ENCODE measurements around the gene PEX7.

The PEX7 gene

GRCh38 chr6:136816656-136817055 lies 5.7 kb upstream of the PEX7 start:
- no peak for DNase-seq (ENCODE audit: extremely low read depth, low read depth)
- no peak for TF ChIP-seq CTCF (IDR thresholded peaks at IDR 0.05; ENCODE audit: low read depth, low read length, missing control alignments)
- H3K4me3 ChIP-seq (replicated peaks; ENCODE audit: low read depth, low read length), result no peak overlapping the region

- H3K4me3 ChIP-seq (replicated peaks; ENCODE audit: low read depth, low read length), result no peak overlapping the region
- no peak for TF ChIP-seq CTCF (IDR thresholded peaks at IDR 0.05; ENCODE audit: low read depth, low read length, missing control alignments)
- DNase-seq (ENCODE audit: extremely low read depth, low read depth), result no peak
These were observed 1.8 kb upstream of the PEX7 start for GRCh38 chr6:136820561-136820960.

GRCh38 chr6:136822046-136822375 lies 381 bp upstream of the PEX7 start:
- no peak for DNase-seq (ENCODE audit: extremely low read depth, low read depth)
- no peak for TF ChIP-seq CTCF (IDR thresholded peaks at IDR 0.05; ENCODE audit: low read depth, low read length, missing control alignments)

GRCh38 chr6:136823128-136823660 lies 802 bp downstream of the PEX7 start:
- no peak for TF ChIP-seq CTCF (IDR thresholded peaks at IDR 0.05; ENCODE audit: low read depth, low read length, missing control alignments)
- DNase-seq (ENCODE audit: extremely low read depth, low read depth), result no peak
- peak overlapping the region; percentile 52 for H3K4me3 ChIP-seq (replicated peaks; ENCODE audit: low read depth, low read length)

More at GRCh38 chr6:136822046-136822375, 381 bp upstream of the PEX7 start:
- peak overlapping the region; percentile 52 for H3K4me3 ChIP-seq (replicated peaks; ENCODE audit: low read depth, low read length)

GRCh38 chr6:136826216-136826615 lies 3.8 kb downstream of the PEX7 start:
- DNase-seq (ENCODE audit: extremely low read depth, low read depth), result no peak
- H3K4me3 ChIP-seq (replicated peaks; ENCODE audit: low read depth, low read length), result no peak overlapping the region
- TF ChIP-seq CTCF (IDR thresholded peaks at IDR 0.05; ENCODE audit: low read depth, low read length, missing control alignments), result no peak

- H3K4me3 ChIP-seq (replicated peaks; ENCODE audit: low read depth, low read length), result no peak overlapping the region
- TF ChIP-seq CTCF (IDR thresholded peaks at IDR 0.05; ENCODE audit: low read depth, low read length, missing control alignments), result no peak
- DNase-seq (ENCODE audit: extremely low read depth, low read depth), result no peak
These were observed 9.6 kb downstream of the PEX7 start for GRCh38 chr6:136831873-136832562.
